Adrenal gland (tissue), 12 donors: Measurements from ENCODE around the gene SEMG1. TPM values are rescaled to one million over a fixed set of nuclear protein-coding genes. Genes with fewer than 3 reads are reported as not detected.

Source experiments
- DNase-seq, 7 donors: peaks; one replicate each; pipeline ENCODE4 v3.0.0-alpha.2; 2019 to 2020
- H3K27ac ChIP-seq, 5 donors: fragments of 200-600 bp; sonication (generic) in 4 of 5; 1 replicate in 3 of 5; 2 replicates in 2 of 5; pipeline versions ENCODE4 v1.5.1 to v1.8.0; 2016 to 2020; ENCODE audit warnings: mild to moderate bottlenecking in 1 of 5
- H3K27me3 ChIP-seq: fragments of 200-600 bp; 2 replicates; pipeline ENCODE4 v1.8.0; 2021
- H3K36me3 ChIP-seq, 2 donors: fragments of 200-600 bp; replicated peaks in 1 of 2; 1 replicate in 1 of 2; 2 replicates in 1 of 2; pipeline versions ENCODE4 v1.5.1 to v1.8.0; 2018 to 2022
- H3K4me1 ChIP-seq, 2 donors: fragments of 200-600 bp; replicated peaks in 1 of 2; 1 replicate in 1 of 2; 2 replicates in 1 of 2; pipeline versions ENCODE4 v1.5.1 to v1.8.0; 2018 to 2021
- H3K4me3 ChIP-seq, 4 donors: fragments of 200-600 bp; sonication (generic) in 3 of 4; one replicate each; pipeline ENCODE4 v1.5.1; 2016 to 2018
- H3K9me3 ChIP-seq, 3 donors: fragments of 200-600 bp; sonication (generic) in 1 of 3; replicated peaks in 1 of 3; 1 replicate in 2 of 3; 2 replicates in 1 of 3; pipeline versions ENCODE4 v1.5.1 to v1.8.0; 2016 to 2021
- POLR2A ChIP-seq, 2 donors: fragments of 450-650 bp; IDR thresholded peaks; one replicate each; pipeline ENCODE4 v1.6.1; 2017; ENCODE audit warnings: antibody characterized with exemption in 2 of 2, mild to moderate bottlenecking in 2 of 2, moderate library complexity in 1 of 2
- WGBS, 4 donors: extraction: QIAGEN DNeasy Blood & Tissue Kit in 2 of 4; methylation state at CpG; one replicate each; pipeline versions ENCODE4 v1.1.5 to v1.1.7; 2013 to 2017; 5-methylcytosine and 5-hydroxymethylcytosine counted together
- intact Hi-C, 2 donors: fragments of 100-400 bp; cut with DNase I; formaldehyde crosslinking; loops; one replicate each; pipeline versions ENCODE4 v1.14.1 to v1.15.0; 2022 to 2023
- polyA plus RNA-seq, 3 donors: library from polyadenylated mRNA; stranded (reverse); fragments of 200-250 nt in 2 of 3; fragments of 350-450 nt in 1 of 3; fragmentation: Illumina TruSeq in 1 of 3; extraction: RNeasy Lipid Tissue Mini Kit (QIAGEN cat#74804) in 1 of 3; gene quantifications; one replicate each; pipeline ENCODE4 v1.2.3, GENCODE V29; 2013 to 2014
- total RNA-seq, 9 donors: library from RNA; depleted of rRNA in 4 of 9; stranded (reverse); fragments of >200 nt in 4 of 9; fragments of 120-200 nt in 1 of 9; fragmentation: NEBNext Ultra II Directional in 1 of 9; extraction: Animal tissue kit (Norgen Biotek cat#: 25700) in 1 of 9; gene quantifications; one replicate each; pipeline versions ENCODE4 v1.1.0 to v1.2.4, GENCODE V29; 2013 to 2023
- TF ChIP-seq, protein P1 (sequence below), 6 experiments: fragments of 450-650 bp in 4 of 6; fragments of 200-600 bp in 2 of 6; sonication (generic) in 1 of 6; IDR thresholded peaks; 1 replicate in 5 of 6; 2 replicates in 1 of 6; pipeline versions ENCODE4 v1.5.1 to v1.8.0; 2016 to 2021; ENCODE audit warnings: antibody characterized with exemption in 6 of 6, mild to moderate bottlenecking in 2 of 6, moderate library complexity in 1 of 6
- donor health status: healthy with polysubstance abuse.
- donor health status: Bipolar disorder and iron deficiency.
- donor health status: DM: yes; HTN: yes; CAD: no.
- donor health status: DM: no; HTN: no; CAD: no.
- donor health status: DM: no; HTN: no; CAD: no.
- donor health status: DM: yes; HTN: yes; CAD: no.

SEMG1 gene
- total and polyA plus RNA-seq, 12 donors, result 0.15 TPM; not detected in 11

DNA sequence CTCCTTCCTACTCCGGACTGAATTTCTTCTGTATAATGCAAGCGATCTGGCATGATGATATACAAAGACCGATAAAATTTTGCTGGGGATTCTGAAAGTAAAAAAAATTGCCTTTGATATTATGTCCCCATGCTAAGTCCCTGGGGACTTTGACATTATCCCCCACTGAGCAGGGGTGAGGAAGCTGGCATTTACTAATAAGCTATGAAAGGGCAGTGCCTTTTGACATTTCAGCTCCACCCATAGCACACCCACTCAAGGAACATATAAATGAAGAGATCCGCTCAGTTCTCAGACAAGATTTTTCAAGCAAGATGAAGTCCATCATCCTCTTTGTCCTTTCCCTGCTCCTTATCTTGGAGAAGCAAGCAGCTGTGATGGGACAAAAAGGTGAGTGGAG is 14.2 kb downstream of the SEMG1 start, which contains the start of gene SEMG2:
Gene SEMG2 (plus strand): TSS at position 298 of the 400 bp plus-strand sequence. CDS start 17 bp downstream, at position 315.
- TF ChIP-seq, protein P1, sequence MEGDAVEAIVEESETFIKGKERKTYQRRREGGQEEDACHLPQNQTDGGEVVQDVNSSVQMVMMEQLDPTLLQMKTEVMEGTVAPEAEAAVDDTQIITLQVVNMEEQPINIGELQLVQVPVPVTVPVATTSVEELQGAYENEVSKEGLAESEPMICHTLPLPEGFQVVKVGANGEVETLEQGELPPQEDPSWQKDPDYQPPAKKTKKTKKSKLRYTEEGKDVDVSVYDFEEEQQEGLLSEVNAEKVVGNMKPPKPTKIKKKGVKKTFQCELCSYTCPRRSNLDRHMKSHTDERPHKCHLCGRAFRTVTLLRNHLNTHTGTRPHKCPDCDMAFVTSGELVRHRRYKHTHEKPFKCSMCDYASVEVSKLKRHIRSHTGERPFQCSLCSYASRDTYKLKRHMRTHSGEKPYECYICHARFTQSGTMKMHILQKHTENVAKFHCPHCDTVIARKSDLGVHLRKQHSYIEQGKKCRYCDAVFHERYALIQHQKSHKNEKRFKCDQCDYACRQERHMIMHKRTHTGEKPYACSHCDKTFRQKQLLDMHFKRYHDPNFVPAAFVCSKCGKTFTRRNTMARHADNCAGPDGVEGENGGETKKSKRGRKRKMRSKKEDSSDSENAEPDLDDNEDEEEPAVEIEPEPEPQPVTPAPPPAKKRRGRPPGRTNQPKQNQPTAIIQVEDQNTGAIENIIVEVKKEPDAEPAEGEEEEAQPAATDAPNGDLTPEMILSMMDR (IDR thresholded peaks at IDR 0.05), result no peak
- no peak for TF ChIP-seq POLR2A (IDR thresholded peaks at IDR 0.05)
- no peak within 1 kb of the TSS for H3K4me3 ChIP-seq
- intact Hi-C loops, result no loop called here
- peaks cover 2% of the 10 kb centered on the region for H3K27me3 ChIP-seq
- no peaks in the 10 kb centered on the region for H3K9me3 ChIP-seq
- 84 to 93% (median 90%) methylated on average over 4 of the region's 4 CpGs for WGBS, 4 donors
- DNase-seq, result no peak
- no peaks in the 10 kb centered on the region for H3K36me3 ChIP-seq
- H3K27ac ChIP-seq, result no peak within 1 kb of the TSS
- H3K4me1 ChIP-seq, result no peaks in the 10 kb centered on the region

DNA sequence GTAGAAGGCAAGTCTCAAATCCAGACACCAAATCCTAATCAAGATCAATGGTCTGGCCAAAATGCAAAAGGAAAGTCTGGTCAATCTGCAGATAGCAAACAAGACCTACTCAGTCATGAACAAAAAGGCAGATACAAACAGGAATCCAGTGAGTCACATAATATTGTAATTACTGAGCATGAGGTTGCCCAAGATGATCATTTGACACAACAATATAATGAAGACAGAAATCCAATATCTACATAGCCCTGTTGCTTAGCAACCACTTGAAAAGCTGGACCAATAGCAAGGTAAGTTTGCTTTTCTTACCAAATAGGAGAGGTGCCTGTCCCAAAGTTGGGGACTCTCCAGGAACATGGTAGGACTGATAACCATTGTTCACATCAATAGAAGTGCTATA is 16.3 kb downstream of the SEMG1 start:
- no peak overlapping the region for H3K4me3 ChIP-seq
- DNase-seq, result no peak
- no peak for TF ChIP-seq POLR2A (IDR thresholded peaks at IDR 0.05)
- TF ChIP-seq, protein P1 (IDR thresholded peaks at IDR 0.05), result no peak
- H3K27ac ChIP-seq, result no peak overlapping the region
- H3K4me1 ChIP-seq, result no peaks in the 10 kb centered on the region
- intact Hi-C loops, result no loop called here
- peaks cover 2% of the 10 kb centered on the region for H3K27me3 ChIP-seq
- no peaks in the 10 kb centered on the region for H3K9me3 ChIP-seq
- H3K36me3 ChIP-seq, result no peaks in the 10 kb centered on the region

DNA sequence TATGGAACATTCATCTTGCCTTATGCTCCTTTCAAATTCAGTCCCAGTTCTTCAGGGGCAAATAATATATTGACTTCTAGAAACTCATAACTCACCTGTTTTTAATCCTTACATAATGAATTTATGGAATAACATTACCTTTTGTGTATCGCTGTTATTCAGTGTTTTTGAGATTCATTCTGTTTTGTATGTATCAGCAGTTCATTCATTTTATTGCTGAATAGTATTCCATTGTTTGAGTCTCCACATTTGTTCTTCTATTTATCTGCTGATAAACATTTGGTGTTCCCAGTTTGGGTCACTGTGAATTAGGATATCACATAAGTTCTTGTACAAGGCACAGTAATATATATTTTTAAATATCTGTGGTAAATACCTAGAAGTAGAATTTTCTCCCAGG is 19.5 kb downstream of the SEMG1 start:
- Histone ChIP-seq H3K4me3 (no peak overlapping the region), H3K9me3 (no peaks in the 10 kb centered on the region), H3K27ac (no peak overlapping the region), H3K36me3 (no peaks in the 10 kb centered on the region), H3K4me1 (no peaks in the 10 kb centered on the region), H3K27me3 (peaks cover 9% of the 10 kb centered on the region)
- TF ChIP-seq, protein P1 (IDR thresholded peaks at IDR 0.05), result no peak
- TF ChIP-seq POLR2A (IDR thresholded peaks at IDR 0.05), result no peak
- 68 to 81% (median 79%) methylated on average over 1 of the region's 1 CpG for WGBS, 4 donors
- intact Hi-C loops, result no loop called here
- DNase-seq, result no peak

DNA sequence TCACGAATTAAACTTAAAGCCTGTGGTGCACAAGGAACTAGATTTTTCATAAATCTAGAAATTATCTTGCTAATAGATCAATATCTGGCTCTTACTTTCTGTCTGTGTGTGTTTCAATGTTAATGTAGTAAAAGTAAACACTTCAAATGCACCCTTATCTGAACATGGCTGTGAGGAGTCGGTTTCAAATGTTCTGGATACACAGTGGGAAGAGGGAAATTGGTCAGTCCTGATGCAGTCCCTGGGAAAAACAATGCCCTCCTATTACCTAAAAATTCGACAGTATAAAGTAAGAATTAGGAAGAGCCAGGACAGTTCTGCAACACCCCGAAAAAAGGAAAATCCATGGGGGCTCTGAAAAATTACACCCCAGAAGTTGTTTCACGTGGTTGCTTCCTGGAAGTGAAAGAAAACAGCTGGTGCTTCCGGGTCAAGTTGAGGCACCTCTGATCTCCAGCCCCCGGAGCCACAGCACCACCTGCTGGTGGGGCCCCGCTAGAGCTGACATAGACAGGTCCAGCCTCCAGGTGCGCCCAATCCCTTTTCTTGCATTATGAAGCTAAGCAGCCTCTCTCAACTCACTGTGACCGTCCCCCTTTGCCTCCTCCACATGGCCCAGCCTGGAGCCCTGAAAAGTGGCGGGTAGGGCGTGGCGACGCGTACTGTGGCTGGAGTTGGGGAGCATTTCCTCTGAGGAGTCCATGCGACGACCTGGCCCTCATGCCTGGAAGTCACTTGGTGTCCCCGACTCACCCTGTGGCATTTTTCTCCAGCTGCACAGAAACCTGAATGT is 22.6 kb downstream of the SEMG1 start:
- no peaks in the 10 kb centered on the region for H3K9me3 ChIP-seq
- no peaks in the 10 kb centered on the region for H3K36me3 ChIP-seq
- no peak overlapping the region for H3K4me3 ChIP-seq
- intact Hi-C loops, result no loop called here
- H3K27me3 ChIP-seq, result peaks cover 7% of the 10 kb centered on the region
- H3K27ac ChIP-seq, result no peak overlapping the region
- 57 to 67% (median 63%) methylated on average over 17 to 18 of the region's 18 CpGs for WGBS, 4 donors
- TF ChIP-seq, protein P1 (IDR thresholded peaks at IDR 0.05), result peak in 3 of 6 experiments; percentile 9 to 33 (median 24)
- no peak for TF ChIP-seq POLR2A (IDR thresholded peaks at IDR 0.05)
- peak in 2 of 7 donors; percentile 11 to 29 for DNase-seq
- H3K4me1 ChIP-seq, result no peaks in the 10 kb centered on the region
